ENCODE measurements around the gene GGA3. TPM values are rescaled to one million over a fixed set of nuclear protein-coding genes. Genes with fewer than 3 reads are reported as not detected.
"Not testable (repeated sequence)": the region's sequence is repeated elsewhere in the genome, so short reads cannot be mapped to it uniquely, and the experiment has no call there.

Gene GGA3
- 20.9 TPM for polyA plus RNA-seq (2013, experiment 1 of 2; ENCODE audit: insufficient read length)
- 23.7 TPM for polyA plus RNA-seq (2013, experiment 2 of 2; ENCODE audit: insufficient read length)

- DNase-seq = peak; percentile 95
Observed at GRCh38 chr17:75261336-75262111, at the start of gene GGA3, which contains the start of gene MRPS7. Gene GGA3, minus strand, starts transcription at chr17:75261606. Its CDS starts 19 bp downstream, at chr17:75261587. Gene MRPS7, plus strand, starts transcription at chr17:75261879. Its CDS starts 22 bp downstream, at chr17:75261901.

- no peak for DNase-seq
Observed at GRCh38 chr17:75308732-75309629, 47.6 kb upstream of the GGA3 start.

GRCh38 chr17:75307957-75308731 is 46.7 kb upstream of the GGA3 start:
- no peak for DNase-seq

- no peak for DNase-seq
Observed at GRCh38 chr17:75301502-75302206, 40.2 kb upstream of the GGA3 start.

- DNase-seq = no peak
Observed at GRCh38 chr17:75301049-75301448, 39.6 kb upstream of the GGA3 start.

- DNase-seq = no peak
Observed at GRCh38 chr17:75300280-75300679, 38.9 kb upstream of the GGA3 start.

GRCh38 chr17:75295201-75296158 is 34.1 kb upstream of the GGA3 start:
- DNase-seq = no peak

- not testable (repeated sequence) for DNase-seq
Observed at GRCh38 chr17:75292810-75293448, 31.5 kb upstream of the GGA3 start.

GRCh38 chr17:75289832-75290337 is 28.5 kb upstream of the GGA3 start:
- peak; percentile 44 for DNase-seq

- DNase-seq = peak; percentile 98
Observed at GRCh38 chr17:75289115-75289831, 27.9 kb upstream of the GGA3 start, which contains the start of gene SLC25A19. Gene SLC25A19, minus strand, starts transcription at chr17:75289433. Its CDS starts 2,669 bp downstream, at chr17:75286764.

- no peak for DNase-seq
Observed at GRCh38 chr17:75288770-75289114, 27.3 kb upstream of the GGA3 start.

GRCh38 chr17:75288359-75288758 is 27.0 kb upstream of the GGA3 start:
- DNase-seq = no peak

GRCh38 chr17:75287221-75287620 is 25.8 kb upstream of the GGA3 start:
- DNase-seq = no peak

- no peak for DNase-seq
Observed at GRCh38 chr17:75285123-75285522, 23.7 kb upstream of the GGA3 start.

- DNase-seq = not testable (repeated sequence)
Observed at GRCh38 chr17:75280189-75280588, 18.8 kb upstream of the GGA3 start.

- DNase-seq = peak; percentile 64
Observed at GRCh38 chr17:75277664-75278071, 16.3 kb upstream of the GGA3 start.

- DNase-seq = peak; percentile 49
Observed at GRCh38 chr17:75273977-75274708, 12.7 kb upstream of the GGA3 start.

GRCh38 chr17:75272848-75273184 is 11.4 kb upstream of the GGA3 start:
- no peak for DNase-seq
